Gastrocnemius medialis (tissue), 4 donors: ENCODE data around the gene MAGI1. TPM values are rescaled to one million over a fixed set of nuclear protein-coding genes. Genes with fewer than 3 reads are reported as not detected.
"Not testable (repeated sequence)": the region's sequence is repeated elsewhere in the genome, so short reads cannot be mapped to it uniquely, and the experiment has no call there.

Experiments used
- ATAC-seq, 2 donors: fragments of 150-250 bp; one replicate each; pipeline ENCODE4 v1.9.1; 2016
- DNase-seq, 2 donors: peaks; one replicate each; pipeline ENCODE4 v3.0.0-alpha.2; 2019
- H3K27ac ChIP-seq, 4 donors: fragments of 200-600 bp; sonication (generic); 1 replicate in 1 of 4; 2 replicates in 3 of 4; pipeline ENCODE4 v1.5.1; 2016 to 2018; ENCODE audit warnings: mild to moderate bottlenecking in 2 of 4, moderate library complexity in 1 of 4
- H3K27me3 ChIP-seq, 3 donors: fragments of 200-600 bp; sonication (generic) in 2 of 3; 1 replicate in 1 of 3; 2 replicates in 2 of 3; pipeline versions ENCODE4 v1.5.1 to v1.6.0; 2016 to 2019; ENCODE audit warnings: mild to moderate bottlenecking in 1 of 3, moderate library complexity in 1 of 3
- H3K36me3 ChIP-seq, 2 donors: fragments of 200-600 bp; sonication (generic) in 1 of 2; one replicate each; pipeline ENCODE4 v1.5.1; 2017 to 2018
- H3K4me1 ChIP-seq, 2 donors: fragments of 200-600 bp; sonication (generic) in 1 of 2; one replicate each; pipeline ENCODE4 v1.5.1; 2016 to 2017; ENCODE audit warnings: mild to moderate bottlenecking in 2 of 2
- H3K4me3 ChIP-seq, 4 donors: fragments of 200-600 bp; sonication (generic) in 3 of 4; 1 replicate in 1 of 4; 2 replicates in 3 of 4; pipeline ENCODE4 v1.5.1; 2016 to 2019; ENCODE audit warnings: mild to moderate bottlenecking in 2 of 4
- H3K9me3 ChIP-seq, 3 donors: fragments of 200-600 bp; sonication (generic) in 2 of 3; 1 replicate in 1 of 3; 2 replicates in 2 of 3; pipeline ENCODE4 v1.5.1; 2016 to 2019
- POLR2A ChIP-seq, 2 donors: fragments of 450-650 bp; IDR thresholded peaks; one replicate each; pipeline ENCODE4 v1.6.1; 2017; ENCODE audit warnings: antibody characterized with exemption in 2 of 2, mild to moderate bottlenecking in 2 of 2, moderate library complexity in 2 of 2
- in situ Hi-C, 4 donors: fragments of 200-750 bp; cut with MboI; loops; one replicate each; pipeline versions ENCODE4 v1.15.0 to v1.8.0; 2017; ENCODE audit warnings: low sequenced_read_pairs in 4 of 4
- intact Hi-C: fragments of 100-400 bp; cut with DNase I; formaldehyde crosslinking; loops from one replicate; pipeline ENCODE4 v1.15.1; 2023; ENCODE audit warnings: low total_unique reads
- total RNA-seq, 4 donors: library from RNA; depleted of rRNA; stranded (reverse); fragments of >200 nt; gene quantifications; one replicate each; pipeline versions ENCODE4 v1.1.0 to v1.2.3, GENCODE V29; 2016
- TF ChIP-seq, protein P1 (sequence below), 5 experiments: fragments of 450-650 bp in 3 of 5; fragments of 200-600 bp in 2 of 5; sonication (generic) in 2 of 5; IDR thresholded peaks in 4 of 5; conservative IDR thresholded peaks in 1 of 5; 1 replicate in 4 of 5; 2 replicates in 1 of 5; pipeline ENCODE4 v1.5.1; 2016 to 2019; ENCODE audit warnings: antibody characterized with exemption in 5 of 5, mild to moderate bottlenecking in 3 of 5, moderate library complexity in 3 of 5

MAGI1 gene
- total RNA-seq, 4 donors from 2014 or later: 2.6 to 7.5 (median 3.9) TPM

DNA sequence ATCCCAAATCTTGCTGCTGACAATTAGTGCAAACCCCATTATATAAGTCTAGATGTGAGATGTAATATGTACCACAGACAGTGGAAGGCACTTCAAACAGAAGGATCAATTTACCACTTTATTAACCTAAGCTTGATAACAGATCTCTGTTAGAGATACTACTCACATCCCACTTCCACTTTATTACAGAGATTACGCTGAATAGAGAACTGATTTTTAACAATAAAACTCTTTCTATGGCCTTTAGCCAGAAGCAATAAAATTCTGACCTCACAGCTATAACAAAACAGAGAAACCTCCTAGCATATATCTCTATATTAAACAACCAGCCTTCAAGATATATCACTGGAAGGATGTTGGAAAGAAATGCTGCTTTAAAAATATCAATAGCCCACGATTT lies 517.7 kb downstream of the MAGI1 start:
- Histone ChIP-seq H3K27me3 (no peaks in the 10 kb centered on the region), H3K4me3 (no peak overlapping the region), H3K4me1 (peaks cover 9 to 13% of the 10 kb centered on the region in 2 donors), H3K9me3 (no peaks in the 10 kb centered on the region), H3K27ac (no peak overlapping the region), H3K36me3 (no peaks in the 10 kb centered on the region)
- intact Hi-C loops: no loop called here
- no peak for ATAC-seq
- in situ Hi-C loops: no loop called here
- no peak for DNase-seq
- TF ChIP-seq POLR2A (IDR thresholded peaks at IDR 0.05): no peak
- TF ChIP-seq, protein P1, sequence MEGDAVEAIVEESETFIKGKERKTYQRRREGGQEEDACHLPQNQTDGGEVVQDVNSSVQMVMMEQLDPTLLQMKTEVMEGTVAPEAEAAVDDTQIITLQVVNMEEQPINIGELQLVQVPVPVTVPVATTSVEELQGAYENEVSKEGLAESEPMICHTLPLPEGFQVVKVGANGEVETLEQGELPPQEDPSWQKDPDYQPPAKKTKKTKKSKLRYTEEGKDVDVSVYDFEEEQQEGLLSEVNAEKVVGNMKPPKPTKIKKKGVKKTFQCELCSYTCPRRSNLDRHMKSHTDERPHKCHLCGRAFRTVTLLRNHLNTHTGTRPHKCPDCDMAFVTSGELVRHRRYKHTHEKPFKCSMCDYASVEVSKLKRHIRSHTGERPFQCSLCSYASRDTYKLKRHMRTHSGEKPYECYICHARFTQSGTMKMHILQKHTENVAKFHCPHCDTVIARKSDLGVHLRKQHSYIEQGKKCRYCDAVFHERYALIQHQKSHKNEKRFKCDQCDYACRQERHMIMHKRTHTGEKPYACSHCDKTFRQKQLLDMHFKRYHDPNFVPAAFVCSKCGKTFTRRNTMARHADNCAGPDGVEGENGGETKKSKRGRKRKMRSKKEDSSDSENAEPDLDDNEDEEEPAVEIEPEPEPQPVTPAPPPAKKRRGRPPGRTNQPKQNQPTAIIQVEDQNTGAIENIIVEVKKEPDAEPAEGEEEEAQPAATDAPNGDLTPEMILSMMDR (IDR thresholded peaks at IDR 0.05 in 4 of 5, conservative IDR thresholded peaks at IDR 0.05 in 1 of 5): no peak

DNA sequence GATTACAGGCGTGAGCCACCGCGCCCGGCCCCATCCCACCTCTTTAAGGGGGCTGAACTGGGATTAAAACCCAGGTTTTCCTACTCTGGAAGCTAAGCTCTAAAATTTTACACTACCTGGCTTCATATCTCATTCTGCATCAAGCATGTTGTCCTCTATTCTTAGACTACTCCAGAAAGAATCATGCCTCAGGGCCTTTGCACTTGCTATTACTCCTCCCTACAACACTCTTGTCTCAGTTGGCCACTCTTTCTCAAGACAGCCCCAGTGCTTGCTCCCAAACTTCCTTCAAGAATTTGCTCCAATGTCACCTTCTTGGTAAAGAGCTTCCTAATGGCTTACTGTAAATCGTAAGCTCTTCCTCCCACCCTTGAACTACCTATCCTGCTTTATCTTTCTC lies 521.7 kb downstream of the MAGI1 start:
- TF ChIP-seq, protein P1 (IDR thresholded peaks at IDR 0.05 in 4 of 5, conservative IDR thresholded peaks at IDR 0.05 in 1 of 5): no peak
- TF ChIP-seq POLR2A (IDR thresholded peaks at IDR 0.05): no peak
- Histone ChIP-seq H3K27ac (no peak overlapping the region), H3K4me3 (no peak overlapping the region), H3K4me1 (no peaks in the 10 kb centered on the region), H3K9me3 (no peaks in the 10 kb centered on the region), H3K27me3 (no peaks in the 10 kb centered on the region), H3K36me3 (no peaks in the 10 kb centered on the region)
- ATAC-seq (no peak), DNase-seq (no peak)
- in situ Hi-C loops (no loop called here), intact Hi-C loops (no loop called here)

DNA sequence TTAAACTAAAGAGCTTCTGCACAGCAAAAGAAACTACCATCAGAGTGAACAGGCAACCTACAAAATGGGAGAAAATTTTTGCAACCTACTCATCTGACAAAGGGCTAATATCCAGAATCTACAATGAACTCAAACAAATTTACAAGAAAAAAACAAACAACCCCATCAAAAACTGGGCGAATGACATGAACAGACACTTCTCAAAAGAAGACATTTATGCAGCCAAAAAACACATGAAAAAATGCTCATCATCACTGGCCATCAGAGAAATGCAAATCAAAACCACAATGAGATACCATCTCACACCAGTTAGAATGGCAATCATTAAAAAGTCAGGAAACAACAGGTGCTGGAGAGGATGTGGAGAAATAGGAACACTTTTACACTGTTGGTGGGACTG lies 524.4 kb downstream of the MAGI1 start:
- intact Hi-C loops, DNase-seq, H3K36me3 ChIP-seq, H3K9me3 ChIP-seq, H3K4me1 ChIP-seq, H3K4me3 ChIP-seq, H3K27me3 ChIP-seq, ATAC-seq, in situ Hi-C loops, H3K27ac ChIP-seq: not testable (repeated sequence)

DNA sequence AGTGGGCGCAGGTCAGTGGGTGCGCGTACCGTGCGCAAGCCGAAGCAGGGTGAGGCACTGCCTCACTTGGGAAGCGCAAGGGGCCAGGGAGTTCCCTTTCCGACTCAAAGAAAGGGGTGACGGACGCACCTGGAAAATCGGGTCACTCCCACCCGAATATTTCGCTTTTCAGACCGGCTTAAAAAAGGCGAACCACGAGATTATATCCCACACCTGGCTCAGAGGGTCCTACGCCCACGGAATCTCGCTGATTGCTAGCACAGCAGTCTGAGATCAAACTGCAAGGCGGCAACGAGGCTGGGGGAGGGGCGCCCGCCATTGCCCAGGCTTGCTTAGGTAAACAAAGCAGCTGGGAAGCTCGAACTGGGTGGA lies 529.3 kb downstream of the MAGI1 start:
- ATAC-seq, H3K27me3 ChIP-seq, H3K27ac ChIP-seq, in situ Hi-C loops, H3K36me3 ChIP-seq, H3K4me3 ChIP-seq, DNase-seq, H3K4me1 ChIP-seq, intact Hi-C loops, H3K9me3 ChIP-seq: not testable (repeated sequence)

DNA sequence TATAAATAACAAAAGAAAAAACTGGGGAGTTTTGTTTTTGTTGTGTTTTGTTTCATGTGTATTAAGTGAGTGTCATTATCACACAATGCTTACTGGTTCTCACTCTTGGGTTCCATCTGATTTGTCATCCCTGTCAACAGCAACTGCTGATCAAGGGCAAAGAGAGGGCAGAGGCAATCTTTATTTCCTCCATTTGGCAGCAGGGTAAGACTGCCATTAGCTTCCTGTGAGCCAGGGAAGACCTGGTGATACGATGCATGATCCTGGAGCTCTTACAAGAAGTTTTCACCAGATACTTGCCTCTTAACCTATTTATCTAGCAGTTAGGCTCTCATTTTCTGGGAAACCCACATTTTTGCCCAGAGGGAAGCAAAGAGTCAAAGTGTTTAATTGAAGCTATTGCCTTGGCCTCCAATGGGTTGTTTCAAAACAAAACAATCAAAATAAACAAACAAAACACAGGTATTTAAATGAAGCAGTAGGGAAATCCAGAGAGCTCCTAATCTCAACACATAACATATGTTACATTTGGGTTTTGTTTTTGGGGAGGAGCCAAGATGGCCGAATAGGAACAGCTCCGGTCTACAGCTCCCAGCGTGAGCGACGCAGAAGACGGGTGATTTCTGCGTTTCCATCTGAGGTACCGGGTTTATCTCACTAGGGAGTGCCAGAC lies 529.8 kb downstream of the MAGI1 start:
- Histone ChIP-seq H3K9me3 (no peaks in the 10 kb centered on the region), H3K4me1 (no peaks in the 10 kb centered on the region), H3K27ac (no peak overlapping the region), H3K27me3 (no peaks in the 10 kb centered on the region), H3K36me3 (no peaks in the 10 kb centered on the region), H3K4me3 (no peak overlapping the region)
- DNase-seq (no peak), ATAC-seq (no peak)
- TF ChIP-seq, protein P1 (IDR thresholded peaks at IDR 0.05 in 4 of 5, conservative IDR thresholded peaks at IDR 0.05 in 1 of 5): no peak
- no peak for TF ChIP-seq POLR2A (IDR thresholded peaks at IDR 0.05)
- intact Hi-C loops: no loop called here
- in situ Hi-C loops: no loop called here

DNA sequence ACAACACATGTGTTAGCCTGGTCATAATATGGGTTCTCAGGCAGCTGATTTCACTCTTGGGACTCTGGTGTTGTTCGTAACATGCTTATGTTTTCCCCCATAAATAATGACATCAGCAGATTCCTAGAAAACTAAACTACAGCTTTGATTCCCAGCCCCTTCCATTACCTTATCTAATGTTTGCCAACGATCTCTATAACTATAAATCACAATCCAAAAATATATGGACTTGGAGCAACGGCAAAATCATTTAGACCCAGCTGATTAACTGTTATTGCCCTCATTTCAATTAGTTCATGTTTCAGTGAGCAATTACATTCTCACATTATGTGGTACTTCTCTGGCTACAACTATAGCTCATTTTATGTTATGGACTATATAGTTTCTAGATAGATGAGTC lies 531.3 kb downstream of the MAGI1 start:
- in situ Hi-C loops: no loop called here
- Histone ChIP-seq H3K4me3 (no peak overlapping the region), H3K27ac (no peak overlapping the region), H3K27me3 (no peaks in the 10 kb centered on the region), H3K4me1 (no peaks in the 10 kb centered on the region), H3K9me3 (no peaks in the 10 kb centered on the region), H3K36me3 (no peaks in the 10 kb centered on the region)
- ATAC-seq (no peak), DNase-seq (no peak)
- intact Hi-C loops: no loop called here
- no peak for TF ChIP-seq POLR2A (IDR thresholded peaks at IDR 0.05)
- TF ChIP-seq, protein P1 (IDR thresholded peaks at IDR 0.05 in 4 of 5, conservative IDR thresholded peaks at IDR 0.05 in 1 of 5): no peak
